ENCODE data around the gene CTNNA3. TPM values are rescaled to one million over a fixed set of nuclear protein-coding genes. Genes with fewer than 3 reads are reported as not detected.

CTNNA3 gene
- total and polyA plus RNA-seq, 5 experiments from 2014 or later = not detected

GRCh38 chr10:66684581-66684980 is 1011.4 kb downstream of the CTNNA3 start:
- no peaks in the 10 kb centered on the region for H3K27me3 Mint-ChIP-seq
- H3K9me3 Mint-ChIP-seq = peaks cover 0 to 18% (median 0%) of the 10 kb centered on the region in 9 donors
- POLR2A ChIA-PET = no interaction called here
- DNase-seq (no peak), ATAC-seq (no peak)
- no peaks in the 10 kb centered on the region for H3K36me3 Mint-ChIP-seq
- H3K4me1 Mint-ChIP-seq = no peaks in the 10 kb centered on the region
- no peak overlapping the region for H3K4me3 Mint-ChIP-seq
- H3K27ac Mint-ChIP-seq = no peak overlapping the region

GRCh38 chr10:66680886-66681285 is 1015.1 kb downstream of the CTNNA3 start:
- Mint-ChIP-seq H3K36me3 (no peaks in the 10 kb centered on the region), H3K27ac (no peak overlapping the region), H3K27me3 (no peaks in the 10 kb centered on the region), H3K4me3 (no peak overlapping the region), H3K4me1 (no peaks in the 10 kb centered on the region), H3K9me3 (peaks cover 0 to 12% (median 0%) of the 10 kb centered on the region in 9 donors)
- ATAC-seq = no peak
- no peak for DNase-seq
- POLR2A ChIA-PET = no interaction called here

GRCh38 chr10:66678521-66678920 is 1017.5 kb downstream of the CTNNA3 start:
- no peak for DNase-seq
- no peaks in the 10 kb centered on the region for H3K4me1 Mint-ChIP-seq
- POLR2A ChIA-PET = no interaction called here
- no peak overlapping the region for H3K4me3 Mint-ChIP-seq
- no peaks in the 10 kb centered on the region for H3K27me3 Mint-ChIP-seq
- no peak for ATAC-seq
- H3K9me3 Mint-ChIP-seq = peaks cover 0 to 13% (median 0%) of the 10 kb centered on the region in 9 donors
- no peak overlapping the region for H3K27ac Mint-ChIP-seq
- no peaks in the 10 kb centered on the region for H3K36me3 Mint-ChIP-seq

- Mint-ChIP-seq H3K36me3 (no peaks in the 10 kb centered on the region), H3K27ac (no peak overlapping the region), H3K9me3 (peaks cover 0 to 4% (median 0%) of the 10 kb centered on the region in 9 donors), H3K27me3 (no peaks in the 10 kb centered on the region), H3K4me3 (no peak overlapping the region), H3K4me1 (no peaks in the 10 kb centered on the region)
- no peak for ATAC-seq
- POLR2A ChIA-PET = no interaction called here
- no peak for DNase-seq
Observed at GRCh38 chr10:66673071-66673470, 1022.9 kb downstream of the CTNNA3 start.

- Mint-ChIP-seq H3K4me3 (no peak overlapping the region), H3K36me3 (no peaks in the 10 kb centered on the region), H3K9me3 (peaks cover 0 to 4% (median 0%) of the 10 kb centered on the region in 9 donors), H3K27ac (no peak overlapping the region), H3K4me1 (no peaks in the 10 kb centered on the region), H3K27me3 (no peaks in the 10 kb centered on the region)
- ATAC-seq (no peak), DNase-seq (no peak)
- POLR2A ChIA-PET = no interaction called here
Observed at GRCh38 chr10:66671562-66671961, 1024.4 kb downstream of the CTNNA3 start.

- Mint-ChIP-seq H3K4me1 (no peaks in the 10 kb centered on the region), H3K27me3 (no peaks in the 10 kb centered on the region), H3K9me3 (peaks cover 0 to 4% (median 0%) of the 10 kb centered on the region in 9 donors), H3K4me3 (no peak overlapping the region), H3K27ac (no peak overlapping the region), H3K36me3 (no peaks in the 10 kb centered on the region)
- POLR2A ChIA-PET = no interaction called here
- ATAC-seq (no peak), DNase-seq (no peak)
Observed at GRCh38 chr10:66671064-66671463, 1024.9 kb downstream of the CTNNA3 start.

- Mint-ChIP-seq H3K4me1 (no peaks in the 10 kb centered on the region), H3K27ac (no peak overlapping the region), H3K36me3 (no peaks in the 10 kb centered on the region), H3K4me3 (no peak overlapping the region), H3K9me3 (peaks cover 0 to 22% (median 5%) of the 10 kb centered on the region in 9 donors), H3K27me3 (no peaks in the 10 kb centered on the region)
- no peak for DNase-seq
- POLR2A ChIA-PET = no interaction called here
- no peak for ATAC-seq
Observed at GRCh38 chr10:66656499-66656898, 1039.5 kb downstream of the CTNNA3 start.

GRCh38 chr10:66654861-66655260 is 1041.1 kb downstream of the CTNNA3 start:
- DNase-seq = no peak
- Mint-ChIP-seq H3K27me3 (no peaks in the 10 kb centered on the region), H3K4me1 (no peaks in the 10 kb centered on the region), H3K27ac (no peak overlapping the region), H3K36me3 (no peaks in the 10 kb centered on the region), H3K9me3 (peaks cover 0 to 22% (median 5%) of the 10 kb centered on the region in 9 donors), H3K4me3 (no peak overlapping the region)
- no peak for ATAC-seq
- POLR2A ChIA-PET = no interaction called here

GRCh38 chr10:66651308-66652082 is 1044.5 kb downstream of the CTNNA3 start:
- Mint-ChIP-seq H3K27me3 (no peaks in the 10 kb centered on the region), H3K27ac (no peak overlapping the region), H3K9me3 (peaks cover 0 to 31% (median 10%) of the 10 kb centered on the region in 9 donors), H3K36me3 (no peaks in the 10 kb centered on the region), H3K4me1 (no peaks in the 10 kb centered on the region), H3K4me3 (no peak overlapping the region)
- DNase-seq = no peak
- ATAC-seq = no peak
- POLR2A ChIA-PET = no interaction called here

GRCh38 chr10:66649626-66650025 is 1046.4 kb downstream of the CTNNA3 start:
- no peak for DNase-seq
- Mint-ChIP-seq H3K36me3 (no peaks in the 10 kb centered on the region), H3K27me3 (no peaks in the 10 kb centered on the region), H3K4me3 (no peak overlapping the region), H3K27ac (no peak overlapping the region), H3K4me1 (no peaks in the 10 kb centered on the region), H3K9me3 (peaks cover 0 to 35% (median 10%) of the 10 kb centered on the region in 9 donors)
- ATAC-seq = no peak
- POLR2A ChIA-PET = no interaction called here

GRCh38 chr10:66642217-66642616 is 1053.8 kb downstream of the CTNNA3 start:
- Mint-ChIP-seq H3K36me3 (no peaks in the 10 kb centered on the region), H3K4me3 (no peak overlapping the region), H3K27ac (no peak overlapping the region), H3K27me3 (no peaks in the 10 kb centered on the region), H3K9me3 (peaks cover 0 to 9% (median 0%) of the 10 kb centered on the region in 9 donors), H3K4me1 (no peaks in the 10 kb centered on the region)
- POLR2A ChIA-PET = no interaction called here
- ATAC-seq = no peak
- DNase-seq = no peak

- H3K4me3 Mint-ChIP-seq = no peak overlapping the region
- no peaks in the 10 kb centered on the region for H3K4me1 Mint-ChIP-seq
- no peak overlapping the region for H3K27ac Mint-ChIP-seq
- no peaks in the 10 kb centered on the region for H3K27me3 Mint-ChIP-seq
- POLR2A ChIA-PET = no interaction called here
- ATAC-seq = no peak
- H3K36me3 Mint-ChIP-seq = no peaks in the 10 kb centered on the region
- DNase-seq = no peak
- peaks cover 0 to 3% (median 0%) of the 10 kb centered on the region in 9 donors for H3K9me3 Mint-ChIP-seq
Observed at GRCh38 chr10:66639371-66639770, 1056.6 kb downstream of the CTNNA3 start.

- ATAC-seq (no peak), DNase-seq (no peak)
- Mint-ChIP-seq H3K36me3 (no peaks in the 10 kb centered on the region), H3K9me3 (peaks cover 0 to 3% (median 0%) of the 10 kb centered on the region in 9 donors), H3K27me3 (no peaks in the 10 kb centered on the region), H3K4me1 (no peaks in the 10 kb centered on the region), H3K27ac (no peak overlapping the region), H3K4me3 (no peak overlapping the region)
- POLR2A ChIA-PET = no interaction called here
Observed at GRCh38 chr10:66637273-66638036, 1058.5 kb downstream of the CTNNA3 start.

Data from naive thymus-derived CD8-positive, alpha-beta T cell (primary cell).